H1 (cell line): Measurements from ENCODE around the gene ENDOG. TPM values are rescaled to one million over a fixed set of nuclear protein-coding genes. Genes with fewer than 3 reads are reported as not detected.

ENCODE experiments used
- CTCF ChIA-PET: fragments of 300-600 bp; sonication (Branson Sonifier 250); formaldehyde crosslinking; loops from one replicate; lab custom pipeline; 2021; ENCODE audit not compliant: partially characterized antibody; lab: Charles Lee
- POLR2A ChIA-PET: fragments of 300-600 bp; sonication (Branson Sonifier 250); formaldehyde crosslinking; loops from one replicate; lab custom pipeline; 2021; ENCODE audit warnings: inconsistent platforms; ENCODE audit not compliant: partially characterized antibody; lab: Charles Lee
- DNase-seq, 2 experiments: peaks; one replicate each; pipeline versions ENCODE4 v3.0.0 to v3.0.0-alpha.2; 2010 to 2022; ENCODE audit warnings: low spot score in 2 of 2, low read depth in 1 of 2, mixed read lengths in 1 of 2
- FAIRE-seq: peaks from 2 replicates; lab custom pipeline; 2011; peaks lifted over from hg19 to GRCh38; lab: Jason Lieb, UNC
- H2AFZ ChIP-seq: 2 replicates; pipeline ENCODE4 v1.8.1; 2012; ENCODE audit warnings: low read length, inconsistent platforms
- H2AK5ac ChIP-seq: 2 replicates; pipeline ENCODE4 v1.6.1; 2013; ENCODE audit warnings: low read depth, low read length
- H2BK120ac ChIP-seq: replicated peaks from 2 replicates; pipeline ENCODE3; 2013; ENCODE audit warnings: low read depth, low read length, inconsistent platforms
- H2BK12ac ChIP-seq: 2 replicates; pipeline ENCODE4 v1.6.1; 2013; ENCODE audit warnings: low read depth, low read length
- H2BK15ac ChIP-seq: 2 replicates; pipeline ENCODE4 v1.6.1; 2013; ENCODE audit warnings: low read length
- H2BK20ac ChIP-seq: 2 replicates; pipeline ENCODE4 v1.6.1; 2013; ENCODE audit warnings: low read length
- H2BK5ac ChIP-seq: 2 replicates; pipeline ENCODE4 v1.6.1; 2013; ENCODE audit warnings: low read depth, low read length
- H3K14ac ChIP-seq: 2 replicates; pipeline ENCODE4 v1.6.1; 2013; ENCODE audit warnings: inconsistent platforms; ENCODE audit not compliant: insufficient read length
- H3K18ac ChIP-seq: 2 replicates; pipeline ENCODE4 v1.6.1; 2013; ENCODE audit warnings: low read length; ENCODE audit errors: extremely low read depth
- H3K23ac ChIP-seq: 2 replicates; pipeline ENCODE4 v1.6.1; 2013; ENCODE audit warnings: inconsistent platforms; ENCODE audit not compliant: insufficient read length
- H3K23me2 ChIP-seq: 2 replicates; pipeline ENCODE4 v1.6.1; 2013; ENCODE audit warnings: low read depth, low read length
- H3K27ac ChIP-seq: 2 replicates; pipeline ENCODE4 v1.6.1; 2011; ENCODE audit warnings: low read depth, low read length, inconsistent platforms
- H3K27me3 ChIP-seq, 4 experiments: replicated peaks in 1 of 4; 1 replicate in 1 of 4; 2 replicates in 3 of 4; pipeline versions ENCODE4 v1.6.1 to v1.8.1; 2011 to 2013; ENCODE audit warnings: low read length in 3 of 4, mild to moderate bottlenecking in 3 of 4, inconsistent platforms in 2 of 4, mixed read lengths in 2 of 4, moderate library complexity in 1 of 4; ENCODE audit not compliant: control insufficient read depth in 3 of 4, insufficient read depth in 3 of 4; ENCODE audit errors: extremely low read depth in 1 of 4
- H3K36me3 ChIP-seq, 4 experiments: 2 replicates each; pipeline versions ENCODE4 v1.6.1 to v1.8.1; 2011 to 2013; ENCODE audit warnings: mild to moderate bottlenecking in 4 of 4, low read length in 3 of 4, moderate library complexity in 2 of 4, control low read depth in 1 of 4, inconsistent platforms in 1 of 4; ENCODE audit not compliant: insufficient read depth in 4 of 4, control insufficient read depth in 2 of 4
- H3K4ac ChIP-seq: replicated peaks from 2 replicates; pipeline ENCODE3; 2013; ENCODE audit warnings: low read length, low read depth, mixed read lengths, inconsistent platforms; ENCODE audit not compliant: insufficient read length
- H3K4me1 ChIP-seq, 4 experiments: replicated peaks in 1 of 4; 1 replicate in 1 of 4; 2 replicates in 3 of 4; pipeline versions ENCODE4 v1.6.1 to v1.8.1; 2011 to 2013; ENCODE audit warnings: low read length in 3 of 4, inconsistent platforms in 2 of 4, mixed read lengths in 1 of 4; ENCODE audit not compliant: insufficient read depth in 4 of 4, control insufficient read depth in 3 of 4
- H3K4me2 ChIP-seq, 2 experiments: 2 replicates each; pipeline versions ENCODE4 v1.6.1 to v1.8.1; 2011 to 2013; ENCODE audit warnings: low read depth in 2 of 2, low read length in 2 of 2, control low read depth in 1 of 2, inconsistent platforms in 1 of 2, mild to moderate bottlenecking in 1 of 2; ENCODE audit not compliant: insufficient read depth in 1 of 2
- H3K4me3 ChIP-seq, 4 experiments: fragments of 200-600, 300-600 bp in 1 of 4; sonication (generic), shearing (Covaris generic), sonication (Bioruptor Twin) in 1 of 4; 2 replicates each; pipeline versions ENCODE4 v1.5.1 to v1.8.1; 2011 to 2016; ENCODE audit warnings: low read length in 4 of 4, low read depth in 3 of 4, control low read depth in 2 of 4, inconsistent platforms in 2 of 4, mild to moderate bottlenecking in 2 of 4, mixed read lengths in 1 of 4, moderate library complexity in 1 of 4; ENCODE audit not compliant: insufficient read depth in 2 of 4; ENCODE audit errors: extremely low read depth in 1 of 4
- H3K56ac ChIP-seq: replicated peaks from 2 replicates; pipeline ENCODE3; 2013; ENCODE audit warnings: low read depth, mild to moderate bottlenecking, mixed read lengths, low read length, inconsistent platforms; ENCODE audit not compliant: insufficient read length
- H3K79me1 ChIP-seq: 2 replicates; pipeline ENCODE4 v1.6.1; 2013; ENCODE audit warnings: low read depth, low read length, control low read depth
- H3K79me2 ChIP-seq, 2 experiments: 2 replicates each; pipeline versions ENCODE4 v1.6.1 to v1.8.1; 2012 to 2013; ENCODE audit warnings: low read length in 2 of 2, mild to moderate bottlenecking in 2 of 2, inconsistent platforms in 1 of 2; ENCODE audit not compliant: insufficient read depth in 2 of 2, control insufficient read depth in 1 of 2
- H3K9ac ChIP-seq, 4 experiments: replicated peaks in 1 of 4; 1 replicate in 1 of 4; 2 replicates in 3 of 4; pipeline versions ENCODE4 v1.6.1 to v1.8.1; 2011 to 2013; ENCODE audit warnings: low read depth in 3 of 4, low read length in 3 of 4, control low read depth in 2 of 4, mild to moderate bottlenecking in 2 of 4, moderate library complexity in 2 of 4, inconsistent platforms in 1 of 4; ENCODE audit errors: extremely low read depth in 1 of 4
- H3K9me3 ChIP-seq, 2 experiments: 2 replicates each; pipeline versions ENCODE4 v1.6.1 to v1.8.1; 2012 to 2013; ENCODE audit warnings: mild to moderate bottlenecking in 2 of 2, moderate library complexity in 2 of 2, control low read depth in 1 of 2, inconsistent platforms in 1 of 2, low read depth in 1 of 2, low read length in 1 of 2, mixed read lengths in 1 of 2; ENCODE audit not compliant: insufficient read depth in 2 of 2
- H4K20me1 ChIP-seq, 2 experiments: replicated peaks in 1 of 2; 2 replicates each; pipeline versions ENCODE3 to v1.8.1; 2011 to 2013; ENCODE audit warnings: inconsistent platforms in 2 of 2, low read length in 2 of 2, mild to moderate bottlenecking in 1 of 2; ENCODE audit not compliant: insufficient read depth in 2 of 2, control insufficient read depth in 1 of 2
- H4K5ac ChIP-seq: 2 replicates; pipeline ENCODE4 v1.6.1; 2013; ENCODE audit warnings: low read length, low read depth, mixed read lengths, inconsistent platforms; ENCODE audit not compliant: insufficient read length
- H4K8ac ChIP-seq: 2 replicates; pipeline ENCODE4 v1.8.0; 2013; ENCODE audit warnings: mild to moderate bottlenecking, moderate library complexity, low read length, inconsistent platforms; ENCODE audit not compliant: insufficient read depth; ENCODE audit errors: extremely low read depth
- H4K91ac ChIP-seq: replicated peaks from 2 replicates; pipeline ENCODE3; 2013; ENCODE audit warnings: low read length, mixed read lengths, inconsistent platforms; ENCODE audit not compliant: insufficient read length
- ASH2L ChIP-seq: fragments of 200-600, 300-600 bp; sonication (generic); IDR thresholded peaks from one replicate; pipeline ENCODE4 v1.7.1; 2017; ENCODE audit warnings: low read length
- BACH1 ChIP-seq: IDR thresholded peaks from 2 replicates; pipeline ENCODE4 v1.6.1; 2012; ENCODE audit warnings: low read length, improper control_type of control experiment
- RXRA ChIP-seq: IDR thresholded peaks from 2 replicates; pipeline ENCODE4 v1.6.1; 2011; ENCODE audit warnings: low read depth, mild to moderate bottlenecking, low read length, moderate library complexity; ENCODE audit not compliant: insufficient read depth
- SIRT6 ChIP-seq: IDR thresholded peaks from one replicate; pipeline ENCODE4 v1.7.1; 2012; ENCODE audit warnings: low read length, inconsistent platforms
- SIX5 ChIP-seq: IDR thresholded peaks from 2 replicates; pipeline ENCODE4 v1.6.1; 2011; ENCODE audit warnings: mild to moderate bottlenecking, low read depth, low read length
- TAF7 ChIP-seq: optimal IDR thresholded peaks from 2 replicates; pipeline ENCODE3; 2011; ENCODE audit warnings: low read depth, mild to moderate bottlenecking, inconsistent platforms, low read length, moderate library complexity, borderline replicate concordance
- WGBS, 2 experiments: shearing (Covaris generic) in 1 of 2; methylation state at CpG; one replicate each; pipeline versions ENCODE4 v1.1.6 to v1.1.7; 2013 to 2015; ENCODE audit warnings: low lambda C conversion rate in 2 of 2, mixed read lengths in 2 of 2, inconsistent platforms in 1 of 2, low coverage in 1 of 2, missing lambda C conversion rate in 1 of 2; ENCODE audit not compliant: insufficient replicate concordance in 2 of 2, insufficient coverage in 1 of 2, insufficient read length in 1 of 2; ENCODE audit errors: extremely low coverage in 1 of 2, missing lambda C conversion rate in 1 of 2; 5-methylcytosine and 5-hydroxymethylcytosine counted together
- polyA plus RNA-seq, 7 experiments: library from polyadenylated mRNA; depleted of rRNA in 3 of 7; stranded (reverse) in 5 of 7; unstranded in 2 of 7; fragments of >200 nt in 5 of 7; fragments of 200-250 nt in 2 of 7; gene quantifications; 1 replicate in 5 of 7; 2 replicates in 1 of 7; 4 replicates in 1 of 7; pipeline versions ENCODE4 v1.2.1 to v1.2.3, GENCODE V29; 2011 to 2013; ENCODE audit warnings: missing spikeins in 2 of 7, mixed read lengths in 2 of 7
- total RNA-seq: library from RNA; stranded (reverse); fragmentation: NEBNext Ultra II Directional; extraction: Animal tissue kit (Norgen Biotek cat#: 25700); gene quantifications from 2 replicates; pipeline ENCODE4 v1.2.1, GENCODE V29; 2021

The ENDOG gene
- total and polyA plus RNA-seq, 2 of the 8 experiments (the other 6 are each of a cell fraction or from before 2014, with no cell fraction given): 17.5 to 23.4 TPM

- Histone ChIP-seq H3K56ac (no peak overlapping the region), H3K9ac (no peak overlapping the region), H3K4me1 (peaks cover 0 to 2% (median 0%) of the 10 kb centered on the region in 4 experiments; a peak in 1 of 7 replicates), H2BK5ac (no peak overlapping the region), H4K91ac (no peak overlapping the region), H4K5ac (no peak overlapping the region), H3K36me3 (no peaks in the 10 kb centered on the region), H3K79me1 (no peaks in the 10 kb centered on the region; the same call in 1 of the 2 replicates), H2BK20ac (no peak overlapping the region), H2BK12ac (no peak overlapping the region), H3K4me2 (no peak overlapping the region), H3K23me2 (peaks cover 5% of the 10 kb centered on the region; the same call in 1 of the 2 replicates), H3K23ac (no peak overlapping the region), H3K27ac (no peak overlapping the region), H4K20me1 (no peaks in the 10 kb centered on the region), H3K27me3 (no peaks in the 10 kb centered on the region), H3K18ac (no peak overlapping the region), H3K79me2 (peaks cover 0 to 7% of the 10 kb centered on the region in 2 experiments; a peak in 1 of 4 replicates), H3K4ac (no peak overlapping the region), H2BK15ac (no peak overlapping the region), H3K14ac (no peak overlapping the region), H3K9me3 (no peaks in the 10 kb centered on the region), H2AK5ac (no peak overlapping the region), H4K8ac (no peak overlapping the region), H2AFZ (no peak overlapping the region), H2BK120ac (no peak overlapping the region), H3K4me3 (no peak overlapping the region)
- POLR2A ChIA-PET: no interaction called here
- 89% methylated on average over 6 of the region's 6 CpGs; no CpG with 5 or more reads in 1 of the 2 experiments for WGBS, 2 experiments
- DNase-seq (no peak), FAIRE-seq (no peak)
- CTCF ChIA-PET: interaction anchor here (0.8 to 2.6 kb wide), 2 partner anchors 14 to 52 kb away, joined by 3 to 15 read pairs; partner anchors contain the start of gene ZER1
- TF ChIP-seq TAF7 (no peak), SIRT6 (no peak), RXRA (no peak), ASH2L (no peak), SIX5 (no peak), BACH1 (no peak)
Observed at GRCh38 chr9:128785427-128785826, 32.9 kb upstream of the ENDOG start.
